GM18858 (cell line): ENCODE data around the gene SCN5A.

Source experiments
- ATAC-seq: cut with Tn5 transposase; IDR thresholded peaks from one replicate; pipeline ENCODE4 v1.9.1; 2021; ENCODE audit not compliant: unreplicated experiment

Gene SCN5A

DNA sequence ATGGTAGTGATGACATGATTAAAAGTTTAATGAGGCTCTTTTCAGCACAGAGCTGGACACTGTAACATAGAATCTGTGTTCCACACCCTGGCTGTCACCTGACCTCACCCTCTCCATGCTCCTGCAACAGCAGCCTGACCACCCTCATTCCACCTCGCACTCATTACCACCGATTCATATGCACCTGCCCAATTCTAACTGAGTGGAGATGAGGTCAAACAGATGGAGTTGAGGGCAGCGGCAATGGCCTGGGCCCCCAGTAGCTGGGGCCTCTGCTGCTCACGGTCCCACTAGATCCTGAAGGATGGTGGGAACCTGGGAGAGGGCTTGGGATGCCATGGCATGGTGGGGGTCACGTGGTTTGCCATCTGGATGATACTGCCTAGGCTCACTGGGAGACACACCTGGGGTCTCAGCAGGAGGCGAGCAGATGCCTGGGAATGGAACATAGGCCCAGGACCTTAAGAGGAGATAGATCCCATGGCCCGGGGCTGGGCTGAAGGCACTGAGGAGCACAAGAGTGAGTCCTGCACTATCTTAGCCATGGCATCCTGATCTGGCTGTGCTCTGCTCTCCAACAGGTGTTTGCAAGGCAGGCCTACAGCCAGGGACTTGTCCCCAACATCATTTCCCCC is 1.3 kb downstream of the SCN5A start:
- no peak for ATAC-seq

GRCh38 chr3:38647217-38647970 is 2.1 kb downstream of the SCN5A start:
- ATAC-seq = no peak

DNA sequence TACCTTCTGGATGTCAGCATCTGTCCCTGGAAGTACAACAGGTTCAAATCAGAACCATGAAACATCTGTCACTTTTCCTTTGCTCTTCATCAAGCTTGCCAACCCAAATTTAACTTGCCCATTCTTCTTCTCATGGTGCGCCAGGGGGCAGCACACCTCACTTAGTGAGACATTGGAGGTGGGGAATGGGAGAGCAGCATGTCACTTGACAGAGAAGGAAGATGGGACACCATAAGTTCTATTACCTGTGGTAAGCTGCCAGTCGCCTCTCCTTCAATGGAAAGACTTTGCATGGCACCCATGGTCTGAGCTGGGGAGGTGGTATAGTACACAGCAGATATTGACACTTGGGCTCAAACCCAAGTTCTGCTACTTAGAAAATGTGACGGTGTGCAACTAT is 2.9 kb downstream of the SCN5A start:
- no peak for ATAC-seq

- ATAC-seq = no peak
Observed at GRCh38 chr3:38646062-38646461, 3.4 kb downstream of the SCN5A start.

DNA sequence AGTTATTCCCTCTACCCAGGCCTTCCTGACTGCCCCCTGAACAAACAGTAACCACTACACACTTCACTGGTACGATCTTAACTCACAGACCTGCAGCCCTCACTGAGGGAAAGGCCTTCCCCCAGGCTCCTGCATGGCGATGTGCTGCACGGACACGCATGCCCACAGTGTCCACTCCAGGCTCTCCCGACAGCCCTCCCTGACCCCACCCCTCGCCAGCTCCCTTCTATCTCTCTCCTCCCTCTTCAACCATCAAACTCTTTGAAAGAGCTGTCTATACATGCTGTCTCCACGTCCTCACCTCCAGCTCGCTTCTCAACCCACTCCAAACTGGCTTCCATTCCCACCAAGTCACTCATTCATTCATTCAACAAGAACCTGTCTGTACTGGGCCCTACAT is 3.9 kb downstream of the SCN5A start:
- no peak for ATAC-seq

DNA sequence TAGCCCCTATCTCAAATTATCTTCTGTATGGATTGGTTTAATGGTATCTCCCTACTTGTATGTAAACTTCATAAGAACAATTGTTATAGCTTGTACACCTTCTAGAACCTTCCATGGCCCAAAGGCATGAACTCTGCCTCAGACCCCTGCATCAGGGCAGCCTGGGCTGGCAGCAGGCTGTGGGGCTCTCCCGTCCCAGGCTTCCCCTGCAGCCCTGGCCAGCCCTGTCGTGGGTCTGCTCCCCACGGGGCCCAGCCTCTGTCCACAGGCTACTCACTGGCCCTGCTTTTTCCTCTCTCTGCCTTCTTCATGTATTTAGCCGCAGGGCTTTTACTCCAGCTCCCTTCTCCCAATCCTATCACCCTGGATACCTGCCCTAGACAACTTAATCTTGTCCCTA is 4.4 kb downstream of the SCN5A start:
- ATAC-seq = no peak

- ATAC-seq = no peak
Observed at GRCh38 chr3:38644662-38645053, 4.8 kb downstream of the SCN5A start.

- no peak for ATAC-seq
Observed at GRCh38 chr3:38644016-38644661, 5.3 kb downstream of the SCN5A start.

DNA sequence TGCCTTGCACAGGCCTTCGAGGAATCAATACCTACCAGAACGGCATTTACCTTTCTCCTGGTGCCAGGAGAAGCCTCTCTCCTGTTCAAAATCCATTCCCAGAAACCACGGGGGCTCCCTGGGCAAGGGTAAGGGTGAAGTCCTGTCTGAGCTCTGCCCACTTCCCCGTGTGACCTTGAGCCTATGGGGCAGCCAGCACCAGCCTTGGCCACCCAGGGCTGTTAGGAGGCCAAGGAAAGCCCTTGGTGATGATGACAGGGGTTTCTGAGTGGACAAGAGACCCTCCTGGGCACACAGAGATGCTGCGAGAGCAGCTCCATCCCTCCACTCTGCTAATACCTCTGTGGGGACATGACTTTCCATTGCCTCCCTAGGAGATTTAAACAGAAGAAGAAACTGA is 5.9 kb downstream of the SCN5A start:
- ATAC-seq = no peak

- ATAC-seq = no peak
Observed at GRCh38 chr3:38643090-38643489, 6.4 kb downstream of the SCN5A start.

DNA sequence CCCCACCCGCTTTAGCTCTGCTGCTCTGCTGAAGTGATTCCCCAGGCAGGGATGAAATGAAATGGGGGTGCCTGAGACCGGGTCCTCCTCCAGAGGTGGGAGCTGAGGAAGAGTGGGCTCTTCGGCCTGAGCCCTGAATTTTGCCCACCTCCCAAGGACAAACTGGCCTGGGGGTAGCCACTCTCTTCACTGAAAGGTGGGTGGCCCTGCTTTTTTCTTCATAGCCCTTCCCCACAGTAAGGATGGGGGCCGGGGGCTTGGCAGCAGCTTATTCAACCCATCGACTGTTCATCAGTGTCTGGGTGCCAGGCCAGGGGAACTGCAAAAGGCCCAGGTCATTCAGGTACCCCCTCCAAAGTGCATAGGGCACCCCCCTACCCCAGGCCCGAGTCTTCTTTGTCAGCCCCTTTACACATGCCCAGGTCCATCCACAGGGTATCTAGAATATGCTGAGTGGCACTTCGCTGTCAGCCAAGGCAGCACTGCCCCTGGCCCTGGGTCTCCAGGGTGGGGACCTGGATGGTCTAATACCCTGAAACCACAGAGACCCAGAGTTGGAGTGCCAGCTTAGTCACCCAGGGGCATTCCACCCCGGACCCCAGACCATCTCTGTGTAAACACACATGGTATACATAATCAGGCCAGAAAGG is 7.9 kb downstream of the SCN5A start:
- no peak for ATAC-seq

- no peak for ATAC-seq
Observed at GRCh38 chr3:38640661-38641452, 8.6 kb downstream of the SCN5A start.

- no peak for ATAC-seq
Observed at GRCh38 chr3:38638354-38638753, 11.1 kb downstream of the SCN5A start.

GRCh38 chr3:38637906-38638305 is 11.6 kb downstream of the SCN5A start:
- ATAC-seq = no peak

- ATAC-seq = no peak
Observed at GRCh38 chr3:38636881-38637280, 12.6 kb downstream of the SCN5A start.

- no peak for ATAC-seq
Observed at GRCh38 chr3:38636464-38636863, 13.0 kb downstream of the SCN5A start.

- no peak for ATAC-seq
Observed at GRCh38 chr3:38634111-38634510, 15.4 kb downstream of the SCN5A start.

DNA sequence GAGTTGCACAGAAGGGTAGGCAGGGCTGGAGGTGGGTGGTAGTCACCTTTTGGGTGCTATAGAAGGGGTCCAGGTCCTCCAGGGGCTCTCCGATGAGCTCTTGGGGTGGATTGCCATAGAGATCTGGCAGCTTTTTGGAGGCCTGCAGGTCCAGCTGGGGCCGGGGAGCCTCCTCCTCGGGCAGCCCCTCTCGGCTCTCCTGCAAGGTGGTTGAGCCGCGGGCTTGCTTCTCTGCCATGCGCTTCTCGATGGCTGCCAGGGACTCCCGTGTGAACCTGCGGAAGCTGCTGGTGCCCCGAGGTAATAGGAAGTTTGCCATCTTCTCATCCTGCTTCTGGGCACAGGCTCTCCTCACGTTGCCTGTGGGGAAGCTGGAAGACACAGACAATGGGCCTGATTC is 16.5 kb downstream of the SCN5A start:
- ATAC-seq = no peak

GRCh38 chr3:38630606-38631005 is 18.9 kb downstream of the SCN5A start:
- ATAC-seq = no peak

GRCh38 chr3:38630070-38630469 is 19.4 kb downstream of the SCN5A start:
- no peak for ATAC-seq

GRCh38 chr3:38628835-38629234 is 20.7 kb downstream of the SCN5A start:
- ATAC-seq = no peak
